Measurements from ENCODE around the gene COX6A2. TPM values are rescaled to one million over a fixed set of nuclear protein-coding genes. Genes with fewer than 3 reads are reported as not detected.

Gene COX6A2
- total and polyA plus RNA-seq, 2 donors (not counting 3 experiments of a cell fraction or from before 2014, with no cell fraction given), result not detected

DNA sequence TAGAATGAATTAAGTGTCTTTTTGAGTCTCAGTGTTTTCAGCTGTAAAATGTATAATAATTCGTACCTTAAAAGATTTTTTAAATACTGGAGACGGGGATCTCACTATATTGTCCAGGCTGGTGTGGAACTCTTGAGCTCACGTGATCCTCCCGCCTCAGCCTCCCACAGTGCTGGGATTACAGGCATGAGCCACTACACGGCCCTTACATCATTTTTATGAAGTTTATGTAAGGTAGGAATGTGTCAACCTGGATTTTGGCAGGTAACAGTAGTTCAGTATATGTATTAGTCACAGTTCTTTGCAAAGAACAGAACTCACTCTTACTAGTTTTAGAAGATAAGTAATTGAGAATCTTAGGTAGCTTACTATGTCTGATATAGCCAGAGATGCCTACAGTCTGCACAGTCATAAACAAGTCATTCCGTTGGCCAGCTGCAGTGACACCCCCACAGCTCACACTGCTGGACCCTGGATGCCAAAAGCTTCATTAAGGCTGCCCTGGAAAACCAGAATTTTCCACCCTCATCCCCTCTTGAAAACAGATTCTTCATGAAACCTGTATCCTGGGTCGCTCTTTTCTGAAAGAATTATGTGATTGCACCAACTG is 583 bp upstream of the COX6A2 start:
- dilution Hi-C loops (cut with MboI; ENCODE audit: extremely low pct_ligation_motif_present, low sequenced_read_pairs) (no loop called here), intact Hi-C loops (cut with micrococcal nuclease) (no loop called here)
- Histone ChIP-seq H2AFZ (ENCODE audit: low read depth, low read length) (no peak overlapping the region), H3K79me2 (ENCODE audit: control insufficient read depth, insufficient read depth, low read length) (no peaks in the 10 kb centered on the region), H3K4me3 (replicated peaks in 1 of 3; ENCODE audit: insufficient read depth in 1 of 3, low read depth in 1 of 3, low read length in 3 of 3) (no peak overlapping the region), H3K4me1 (ENCODE audit: control insufficient read depth, extremely low read depth, insufficient read depth, low read length) (no peaks in the 10 kb centered on the region), H4K20me1 (replicated peaks; ENCODE audit: control insufficient read depth, extremely low read depth, insufficient read depth, low read length) (no peaks in the 10 kb centered on the region), H3K9me3 (replicated peaks; ENCODE audit: control insufficient read depth, insufficient read depth, low read length) (no peaks in the 10 kb centered on the region), H3K27ac (ENCODE audit: insufficient read depth, low read depth, low read length) (no peak overlapping the region), H3K9ac (replicated peaks; ENCODE audit: extremely low read depth, insufficient read depth, low read length) (no peak overlapping the region), H3K27me3 (ENCODE audit: control insufficient read depth in 2 of 2, insufficient read depth in 2 of 2, low read length in 2 of 2) (peaks cover 4 to 6% of the 10 kb centered on the region in 2 experiments), H3K36me3 (ENCODE audit: control insufficient read depth in 2 of 2, extremely low read depth in 1 of 2, insufficient read depth in 2 of 2, low read length in 2 of 2) (no peaks in the 10 kb centered on the region), H3K4me2 (ENCODE audit: insufficient read depth, low read length) (no peak overlapping the region), H3K9me1 (replicated peaks; ENCODE audit: control insufficient read depth, extremely low read depth, insufficient read depth, low read length) (no peaks in the 10 kb centered on the region)
- no peak for TF ChIP-seq GATA2 (IDR thresholded peaks at IDR 0.05; ENCODE audit: insufficient read depth, insufficient read length, low read depth, low read length)
- TF ChIP-seq, protein P1, sequence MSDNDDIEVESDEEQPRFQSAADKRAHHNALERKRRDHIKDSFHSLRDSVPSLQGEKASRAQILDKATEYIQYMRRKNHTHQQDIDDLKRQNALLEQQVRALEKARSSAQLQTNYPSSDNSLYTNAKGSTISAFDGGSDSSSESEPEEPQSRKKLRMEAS (IDR thresholded peaks at IDR 0.05; ENCODE audit: insufficient read depth, insufficient read length), result no peak
- no peak for TF ChIP-seq EZH2 (IDR thresholded peaks at IDR 0.05; ENCODE audit: borderline replicate concordance, low read depth, low read length, severe bottlenecking)
- TF ChIP-seq FOS (IDR thresholded peaks at IDR 0.05; ENCODE audit: borderline replicate concordance, insufficient read depth, low read length), result no peak
- no peak for TF ChIP-seq JUN (IDR thresholded peaks at IDR 0.05; ENCODE audit: borderline replicate concordance, insufficient read depth, insufficient read length, low read depth)
- no peak for TF ChIP-seq MYC (IDR thresholded peaks at IDR 0.05; ENCODE audit: low read depth, low read length)
- TF ChIP-seq, protein P2, sequence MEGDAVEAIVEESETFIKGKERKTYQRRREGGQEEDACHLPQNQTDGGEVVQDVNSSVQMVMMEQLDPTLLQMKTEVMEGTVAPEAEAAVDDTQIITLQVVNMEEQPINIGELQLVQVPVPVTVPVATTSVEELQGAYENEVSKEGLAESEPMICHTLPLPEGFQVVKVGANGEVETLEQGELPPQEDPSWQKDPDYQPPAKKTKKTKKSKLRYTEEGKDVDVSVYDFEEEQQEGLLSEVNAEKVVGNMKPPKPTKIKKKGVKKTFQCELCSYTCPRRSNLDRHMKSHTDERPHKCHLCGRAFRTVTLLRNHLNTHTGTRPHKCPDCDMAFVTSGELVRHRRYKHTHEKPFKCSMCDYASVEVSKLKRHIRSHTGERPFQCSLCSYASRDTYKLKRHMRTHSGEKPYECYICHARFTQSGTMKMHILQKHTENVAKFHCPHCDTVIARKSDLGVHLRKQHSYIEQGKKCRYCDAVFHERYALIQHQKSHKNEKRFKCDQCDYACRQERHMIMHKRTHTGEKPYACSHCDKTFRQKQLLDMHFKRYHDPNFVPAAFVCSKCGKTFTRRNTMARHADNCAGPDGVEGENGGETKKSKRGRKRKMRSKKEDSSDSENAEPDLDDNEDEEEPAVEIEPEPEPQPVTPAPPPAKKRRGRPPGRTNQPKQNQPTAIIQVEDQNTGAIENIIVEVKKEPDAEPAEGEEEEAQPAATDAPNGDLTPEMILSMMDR (IDR thresholded peaks at IDR 0.05; ENCODE audit: extremely low read depth in 1 of 2, insufficient read depth in 1 of 2, low read depth in 1 of 2, low read length in 2 of 2), result no peak
- TF ChIP-seq POLR2AphosphoS5 (IDR thresholded peaks at IDR 0.05; ENCODE audit: insufficient read depth, low read depth, low read length), result no peak
- no peak for TF ChIP-seq POLR2A (IDR thresholded peaks at IDR 0.05; ENCODE audit: low read depth, low read length)
- CTCF ChIA-PET, result no interaction called here
- POLR2A ChIA-PET, result no interaction called here
- no peak for FAIRE-seq
- no TSS peak for BruUV-seq (replicated peaks)
- no peak for DNase-seq (ENCODE audit: low read depth, low spot score)
